SKM-1 treated with dmso at 0.1 percent for 144 hours (cell line): ENCODE data around the gene TOB1.
A peak's percentile ranks its signal among the peaks of the same experiment; 100 is the strongest.
"Not testable (repeated sequence)": the region's sequence is repeated elsewhere in the genome, so short reads cannot be mapped to it uniquely, and the experiment has no call there.

ENCODE experiments used
- DNase-seq: peaks from one replicate; lab custom pipeline; 2025; ENCODE audit not compliant: unreplicated experiment; lab: John Stamatoyannopoulos, UW

The TOB1 gene

GRCh38 chr17:50898369-50899004, 32.3 kb upstream of the TOB1 start:
- no peak for DNase-seq

- DNase-seq = not testable (repeated sequence)
These were observed 28.4 kb upstream of the TOB1 start for GRCh38 chr17:50894513-50894912.

GRCh38 chr17:50893183-50893993, 27.2 kb upstream of the TOB1 start:
- DNase-seq = no peak

GRCh38 chr17:50892101-50892776, 26.1 kb upstream of the TOB1 start:
- DNase-seq = no peak

GRCh38 chr17:50891577-50891989, 25.4 kb upstream of the TOB1 start:
- DNase-seq = no peak

GRCh38 chr17:50890675-50891516, 24.7 kb upstream of the TOB1 start:
- no peak for DNase-seq

GRCh38 chr17:50889528-50890118, 23.5 kb upstream of the TOB1 start:
- DNase-seq = no peak

- DNase-seq = no peak
These were observed 21.6 kb upstream of the TOB1 start for GRCh38 chr17:50887705-50888245.

GRCh38 chr17:50884439-50885311, 18.5 kb upstream of the TOB1 start:
- DNase-seq = no peak

GRCh38 chr17:50883850-50884438, 17.8 kb upstream of the TOB1 start:
- DNase-seq = peak; percentile 89

GRCh38 chr17:50882851-50883250, 16.7 kb upstream of the TOB1 start:
- no peak for DNase-seq

- DNase-seq = no peak
These were observed 15.0 kb upstream of the TOB1 start for GRCh38 chr17:50881182-50881581.

GRCh38 chr17:50879086-50879485, 12.9 kb upstream of the TOB1 start:
- DNase-seq = no peak

- DNase-seq = no peak
These were observed 11.7 kb upstream of the TOB1 start for GRCh38 chr17:50877838-50878237.

GRCh38 chr17:50877042-50877441, 10.9 kb upstream of the TOB1 start:
- not testable (repeated sequence) for DNase-seq

GRCh38 chr17:50875074-50875473, 8.9 kb upstream of the TOB1 start:
- no peak for DNase-seq

GRCh38 chr17:50872710-50873424, 6.7 kb upstream of the TOB1 start:
- DNase-seq = no peak

- DNase-seq = no peak
These were observed 5.7 kb upstream of the TOB1 start for GRCh38 chr17:50871898-50872297.
